Ishikawa (cell line): ENCODE results near the gene DNAH17.

ENCODE experiments used
- CEBPB ChIP-seq: IDR thresholded peaks from 2 replicates; pipeline ENCODE4 v1.6.1; 2012
- EGR1 ChIP-seq: IDR thresholded peaks from 2 replicates; pipeline ENCODE4 v1.6.1; 2012
- EP300 ChIP-seq: IDR thresholded peaks from 2 replicates; pipeline ENCODE4 v1.6.1; 2012; ENCODE audit warnings: borderline replicate concordance
- FOXM1 ChIP-seq: IDR thresholded peaks from 2 replicates; pipeline ENCODE4 v1.6.1; 2012; ENCODE audit warnings: low read depth, borderline replicate concordance
- NFIC ChIP-seq: IDR thresholded peaks from 2 replicates; pipeline ENCODE4 v1.6.1; 2012
- RAD21 ChIP-seq: IDR thresholded peaks from 2 replicates; pipeline ENCODE4 v1.6.1; 2012; ENCODE audit warnings: low read depth
- REST ChIP-seq: IDR thresholded peaks from 2 replicates; pipeline ENCODE4 v1.6.1; 2012; ENCODE audit warnings: low read depth, mild to moderate bottlenecking
- TAF1 ChIP-seq: IDR thresholded peaks from 2 replicates; pipeline ENCODE4 v1.6.1; 2012; ENCODE audit warnings: low read depth, mild to moderate bottlenecking
- TCF12 ChIP-seq: IDR thresholded peaks from 2 replicates; pipeline ENCODE4 v1.6.1; 2012; ENCODE audit warnings: low read depth
- TEAD4 ChIP-seq: IDR thresholded peaks from 2 replicates; pipeline ENCODE4 v1.6.1; 2012
- YY1 ChIP-seq: IDR thresholded peaks from 2 replicates; pipeline ENCODE4 v1.6.1; 2012; ENCODE audit warnings: low read depth
- TF ChIP-seq, protein P1 (sequence below): IDR thresholded peaks from 2 replicates; pipeline ENCODE4 v1.6.1; 2012

- TF ChIP-seq YY1 (no peak), TCF12 (no peak), NFIC (no peak), RAD21 (no peak), REST (no peak), EP300 (no peak), CEBPB (no peak), FOXM1 (no peak), EGR1 (no peak), TEAD4 (no peak), TAF1 (no peak)
- TF ChIP-seq, protein P1, sequence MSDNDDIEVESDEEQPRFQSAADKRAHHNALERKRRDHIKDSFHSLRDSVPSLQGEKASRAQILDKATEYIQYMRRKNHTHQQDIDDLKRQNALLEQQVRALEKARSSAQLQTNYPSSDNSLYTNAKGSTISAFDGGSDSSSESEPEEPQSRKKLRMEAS = no peak
Observed at GRCh38 chr17:78598013-78598471, 20.8 kb upstream of the DNAH17 start.
